HepG2 (cell line): ENCODE measurements around the gene RPH3AL. TPM values are rescaled to one million over a fixed set of nuclear protein-coding genes. Genes with fewer than 3 reads are reported as not detected.

ENCODE experiments used
- CEBPB ChIP-seq: IDR thresholded peaks from 2 replicates; pipeline ENCODE4 v1.6.1; 2011; ENCODE audit warnings: low read depth, low read length, improper control_type of control experiment, borderline replicate concordance
- CEBPG ChIP-seq: IDR thresholded peaks from 2 replicates; pipeline ENCODE4 v1.6.1; 2016
- CENPX ChIP-seq: sonication (generic); formaldehyde crosslinking; IDR thresholded peaks from 2 replicates; pipeline ENCODE4 v1.9.0; 2021; ENCODE audit warnings: mild to moderate bottlenecking, missing genetic modification reagents, moderate library complexity
- EED ChIP-seq: sonication (generic); formaldehyde crosslinking; IDR thresholded peaks from 2 replicates; pipeline ENCODE4 v1.5.0; 2020; ENCODE audit warnings: mild to moderate bottlenecking, missing genetic modification reagents
- EP300 ChIP-seq, 3 experiments: sonication (generic) in 1 of 3; formaldehyde crosslinking in 1 of 3; IDR thresholded peaks; 2 replicates each; pipeline versions ENCODE4 v1.5.1 to v1.6.1; 2011 to 2020; ENCODE audit warnings: low read depth in 2 of 3, low read length in 2 of 3, borderline replicate concordance in 1 of 3, improper control_type of control experiment in 1 of 3, mild to moderate bottlenecking in 1 of 3, missing genetic modification reagents in 1 of 3, moderate library complexity in 1 of 3
- ESRRA ChIP-seq: sonication (generic); formaldehyde crosslinking; IDR thresholded peaks from 2 replicates; pipeline ENCODE4 v1.5.1; 2020; ENCODE audit warnings: mild to moderate bottlenecking, low read depth, missing genetic modification reagents
- ETV5 ChIP-seq: IDR thresholded peaks from 2 replicates; pipeline ENCODE4 v1.6.1; 2018; ENCODE audit warnings: missing biosample characterization, missing genetic modification reagents, inconsistent platforms, borderline replicate concordance
- FOXJ3 ChIP-seq: sonication (generic); formaldehyde crosslinking; IDR thresholded peaks from 2 replicates; pipeline ENCODE4 v1.4.0; 2020; ENCODE audit warnings: missing genetic modification reagents, mild to moderate bottlenecking, borderline replicate concordance
- GABPA ChIP-seq, 2 experiments: IDR thresholded peaks; 2 replicates each; pipeline ENCODE4 v1.6.1; 2011 to 2016; ENCODE audit warnings: low read depth in 2 of 2, low read length in 1 of 2, missing biosample characterization in 1 of 2, missing genetic modification characterization in 1 of 2
- ISX ChIP-seq: sonication (generic); formaldehyde crosslinking; conservative IDR thresholded peaks from 2 replicates; pipeline ENCODE4 v1.5.0; 2020; ENCODE audit warnings: missing genetic modification reagents
- KLF13 ChIP-seq: sonication (generic); formaldehyde crosslinking; IDR thresholded peaks from 2 replicates; pipeline ENCODE4 v1.4.0; 2020; ENCODE audit warnings: mild to moderate bottlenecking, missing genetic modification reagents
- MAX ChIP-seq: IDR thresholded peaks from 2 replicates; pipeline ENCODE4 v1.6.1; 2012; ENCODE audit warnings: inconsistent platforms
- MTA3 ChIP-seq: sonication (generic); formaldehyde crosslinking; IDR thresholded peaks from 2 replicates; pipeline ENCODE4 v1.4.0; 2020; ENCODE audit warnings: missing genetic modification reagents
- MYC ChIP-seq: sonication (generic); formaldehyde crosslinking; IDR thresholded peaks from 2 replicates; pipeline ENCODE4 v1.9.0; 2021; ENCODE audit warnings: missing genetic modification reagents, borderline replicate concordance
- NRL ChIP-seq: sonication (generic); formaldehyde crosslinking; IDR thresholded peaks from 2 replicates; pipeline ENCODE4 v1.5.0; 2020; ENCODE audit warnings: missing genetic modification reagents, mild to moderate bottlenecking, moderate library complexity, borderline replicate concordance
- SMYD3 ChIP-seq: sonication (generic); formaldehyde crosslinking; IDR thresholded peaks from 2 replicates; pipeline ENCODE4 v1.8.1; 2023; ENCODE audit warnings: mild to moderate bottlenecking, missing genetic modification reagents
- SNAPC2 ChIP-seq: sonication (generic); formaldehyde crosslinking; IDR thresholded peaks from 2 replicates; pipeline ENCODE4 v1.8.1; 2022; ENCODE audit warnings: mild to moderate bottlenecking, missing genetic modification reagents
- SRY ChIP-seq: sonication (generic); formaldehyde crosslinking; IDR thresholded peaks from 2 replicates; pipeline ENCODE4 v1.8.0; 2022; ENCODE audit warnings: mild to moderate bottlenecking, missing genetic modification reagents
- THRA ChIP-seq: sonication (generic); formaldehyde crosslinking; IDR thresholded peaks from 2 replicates; pipeline ENCODE4 v1.4.0; 2020; ENCODE audit warnings: missing genetic modification reagents, borderline replicate concordance
- TMF1 ChIP-seq: sonication (generic); formaldehyde crosslinking; IDR thresholded peaks from 2 replicates; pipeline ENCODE4 v1.8.1; 2022; ENCODE audit warnings: low read depth, missing genetic modification reagents
- YEATS2 ChIP-seq: sonication (generic); formaldehyde crosslinking; IDR thresholded peaks from 2 replicates; pipeline ENCODE4 v1.4.0; 2020; ENCODE audit warnings: missing genetic modification reagents, borderline replicate concordance
- ZFAT ChIP-seq: sonication (generic); formaldehyde crosslinking; conservative IDR thresholded peaks from 2 replicates; pipeline ENCODE4 v1.8.1; 2023; ENCODE audit warnings: missing genetic modification reagents, inconsistent platforms
- ZMAT3 ChIP-seq: sonication (generic); formaldehyde crosslinking; conservative IDR thresholded peaks from 2 replicates; pipeline ENCODE4 v1.7.0; 2021; ENCODE audit warnings: missing genetic modification reagents
- ZNF230 ChIP-seq: sonication (generic); formaldehyde crosslinking; IDR thresholded peaks from 2 replicates; pipeline ENCODE4 v1.4.0; 2020; ENCODE audit warnings: mild to moderate bottlenecking, missing genetic modification reagents
- ZNF30 ChIP-seq: sonication (generic); formaldehyde crosslinking; IDR thresholded peaks from 2 replicates; pipeline ENCODE4 v1.5.0; 2020; ENCODE audit warnings: mild to moderate bottlenecking, missing genetic modification reagents
- ZNF563 ChIP-seq: sonication (generic); formaldehyde crosslinking; IDR thresholded peaks from 2 replicates; pipeline ENCODE4 v1.8.0; 2022; ENCODE audit warnings: mild to moderate bottlenecking, moderate library complexity, missing genetic modification reagents
- ZNF709 ChIP-seq: sonication (generic); formaldehyde crosslinking; IDR thresholded peaks from 2 replicates; pipeline ENCODE4 v1.5.0; 2020; ENCODE audit warnings: mild to moderate bottlenecking, missing genetic modification reagents
- ZNF724P ChIP-seq: sonication (generic); formaldehyde crosslinking; IDR thresholded peaks from 2 replicates; pipeline ENCODE4 v1.8.0; 2022; ENCODE audit warnings: missing genetic modification reagents, borderline replicate concordance
- polyA plus RNA-seq, 8 experiments: library from polyadenylated mRNA; depleted of rRNA in 3 of 8; stranded (reverse) in 7 of 8; unstranded in 1 of 8; fragments of >200 nt; fragmentation: Illumina TruSeq in 4 of 8; extraction: Trizol in 4 of 8; gene quantifications; 2 replicates each; pipeline versions ENCODE4 v1.2.1 to v1.2.3, GENCODE V29; 2011 to 2016; ENCODE audit warnings: low read depth in 4 of 8, missing spikeins in 1 of 8, mixed read lengths in 1 of 8; ENCODE audit not compliant: insufficient read depth in 1 of 8
- total RNA-seq, 5 experiments: library from RNA; depleted of rRNA; stranded (reverse); fragments of >200 nt; fragmentation: Illumina TruSeq; extraction: Trizol; gene quantifications; 2 replicates each; pipeline ENCODE4 v1.2.3, GENCODE V29; 2016; ENCODE audit warnings: low read depth in 1 of 5
- TF ChIP-seq, protein P1 (sequence below): sonication (generic); formaldehyde crosslinking; IDR thresholded peaks from 2 replicates; pipeline ENCODE4 v1.4.0; 2020; ENCODE audit warnings: missing genetic modification reagents
- TF ChIP-seq, protein P2 (sequence below): sonication (generic); formaldehyde crosslinking; IDR thresholded peaks from 2 replicates; pipeline ENCODE4 v1.4.0; 2020; ENCODE audit warnings: missing genetic modification reagents, mild to moderate bottlenecking, borderline replicate concordance

Gene RPH3AL
- total and polyA plus RNA-seq, 2 of the 13 experiments (the other 11 are each of a cell fraction or from before 2014, with no cell fraction given) = 7.8 to 16.4 TPM

DNA sequence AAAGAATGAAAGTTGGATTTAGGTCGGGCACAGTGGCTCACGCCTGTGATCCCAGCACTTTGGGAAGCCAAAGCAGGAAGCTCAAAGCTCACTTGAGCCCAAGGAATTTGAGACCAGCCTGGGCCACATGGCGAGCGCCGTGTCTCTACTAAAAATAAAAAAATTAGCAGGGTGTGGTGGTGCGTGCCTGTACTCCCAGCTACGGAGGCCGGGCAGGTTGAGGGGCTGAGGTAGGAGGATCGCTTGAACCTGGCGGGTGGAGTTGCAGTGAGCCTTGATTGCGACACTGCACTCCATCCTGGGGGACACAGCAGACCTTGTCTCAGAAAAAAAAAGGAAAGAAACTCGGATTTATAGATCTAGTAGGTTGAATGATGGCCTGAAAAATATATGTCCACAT is 37.4 kb upstream of the RPH3AL start (continued):
- no peak for TF ChIP-seq TMF1 (CRISPR knock-in tag)
- TF ChIP-seq SRY (CRISPR knock-in tag) = no peak
- TF ChIP-seq ETV5 (CRISPR knock-in tag) = no peak
- TF ChIP-seq YEATS2 (CRISPR knock-in tag) = no peak
- TF ChIP-seq ESRRA (CRISPR knock-in tag) = no peak
- no peak for TF ChIP-seq SNAPC2 (CRISPR knock-in tag)
- no peak for TF ChIP-seq CENPX (CRISPR knock-in tag)
- no peak for TF ChIP-seq ZNF30 (CRISPR knock-in tag)
- TF ChIP-seq MAX = peak; percentile 51; the same call in 1 of the 2 replicates
- peak; percentile 74 for TF ChIP-seq CEBPB
- no peak for TF ChIP-seq ISX (CRISPR knock-in tag)
- no peak for TF ChIP-seq THRA (CRISPR knock-in tag)
- no peak for TF ChIP-seq KLF13 (CRISPR knock-in tag)
- TF ChIP-seq EED (CRISPR knock-in tag) = no peak
- no peak for TF ChIP-seq ZNF724P (CRISPR knock-in tag)
- TF ChIP-seq ZNF563 = no peak
- no peak for TF ChIP-seq ZNF230
- no peak for TF ChIP-seq EP300 (IDR thresholded peaks at IDR 0.05; ENCODE audit: low read depth in 2 of 2, low read length in 2 of 2)
- TF ChIP-seq EP300 (CRISPR knock-in tag; IDR thresholded peaks at IDR 0.05; ENCODE audit: borderline replicate concordance) = no peak
- TF ChIP-seq FOXJ3 = no peak
- no peak for TF ChIP-seq ZFAT (CRISPR knock-in tag)
- no peak for TF ChIP-seq GABPA (IDR thresholded peaks at IDR 0.05; ENCODE audit: low read depth, low read length)
- TF ChIP-seq GABPA (CRISPR knock-in tag; IDR thresholded peaks at IDR 0.05; ENCODE audit: low read depth) = no peak
- 0 out of 2 replicates have a peak, but pooled peaks have one; percentile 20 for TF ChIP-seq NRL (CRISPR knock-in tag)
- TF ChIP-seq, protein P1, sequence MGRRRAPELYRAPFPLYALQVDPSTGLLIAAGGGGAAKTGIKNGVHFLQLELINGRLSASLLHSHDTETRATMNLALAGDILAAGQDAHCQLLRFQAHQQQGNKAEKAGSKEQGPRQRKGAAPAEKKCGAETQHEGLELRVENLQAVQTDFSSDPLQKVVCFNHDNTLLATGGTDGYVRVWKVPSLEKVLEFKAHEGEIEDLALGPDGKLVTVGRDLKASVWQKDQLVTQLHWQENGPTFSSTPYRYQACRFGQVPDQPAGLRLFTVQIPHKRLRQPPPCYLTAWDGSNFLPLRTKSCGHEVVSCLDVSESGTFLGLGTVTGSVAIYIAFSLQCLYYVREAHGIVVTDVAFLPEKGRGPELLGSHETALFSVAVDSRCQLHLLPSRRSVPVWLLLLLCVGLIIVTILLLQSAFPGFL (CRISPR knock-in tag) = no peak
- TF ChIP-seq, protein P2, sequence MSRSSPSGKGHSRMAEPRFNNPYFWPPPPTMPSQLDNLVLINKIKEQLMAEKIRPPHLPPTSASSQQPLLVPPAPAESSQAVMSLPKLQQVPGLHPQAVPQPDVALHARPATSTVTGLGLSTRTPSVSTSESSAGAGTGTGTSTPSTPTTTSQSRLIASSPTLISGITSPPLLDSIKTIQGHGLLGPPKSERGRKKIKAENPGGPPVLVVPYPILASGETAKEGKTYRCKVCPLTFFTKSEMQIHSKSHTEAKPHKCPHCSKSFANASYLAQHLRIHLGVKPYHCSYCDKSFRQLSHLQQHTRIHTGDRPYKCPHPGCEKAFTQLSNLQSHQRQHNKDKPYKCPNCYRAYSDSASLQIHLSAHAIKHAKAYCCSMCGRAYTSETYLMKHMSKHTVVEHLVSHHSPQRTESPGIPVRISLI (CRISPR knock-in tag) = peak; percentile 30; the same call in 1 of the 2 replicates
- TF ChIP-seq SMYD3 = no peak
- no peak for TF ChIP-seq MTA3
- TF ChIP-seq CEBPG (CRISPR knock-in tag) = peak; percentile 88
- no peak for TF ChIP-seq ZNF709 (CRISPR knock-in tag)
- no peak for TF ChIP-seq ZMAT3 (CRISPR knock-in tag)
- TF ChIP-seq MYC (CRISPR knock-in tag) = 0 out of 2 replicates have a peak, but pooled peaks have one; percentile 29
